Endothelial cell of hepatic sinusoid (primary cell): ENCODE measurements around the gene RMND5B.
"Not testable (repeated sequence)": the region's sequence is repeated elsewhere in the genome, so short reads cannot be mapped to it uniquely, and the experiment has no call there.

Source experiments
- in situ Hi-C: cut with HindIII; loops from 2 replicates; pipeline ENCODE4 v1.10.0; 2017; ENCODE audit warnings: low sequenced_read_pairs

Gene RMND5B

GRCh38 chr5:178130576-178131445, at the start of gene RMND5B:
RMND5B (plus strand) TSS chr5:178131014; CDS start chr5:178138120, 7,106 bp downstream.
- in situ Hi-C loops = no loop called here

- in situ Hi-C loops = no loop called here
These were observed 49.1 kb upstream of the RMND5B start for GRCh38 chr5:178081571-178082243.

GRCh38 chr5:178083922-178084321, 46.9 kb upstream of the RMND5B start:
- in situ Hi-C loops = no loop called here

GRCh38 chr5:178085316-178085715, 45.5 kb upstream of the RMND5B start:
- in situ Hi-C loops = no loop called here

GRCh38 chr5:178086266-178086665, 44.5 kb upstream of the RMND5B start:
- in situ Hi-C loops = no loop called here

- in situ Hi-C loops = not testable (repeated sequence)
These were observed 43.6 kb upstream of the RMND5B start for GRCh38 chr5:178087199-178087598.

GRCh38 chr5:178090856-178091255, 40.0 kb upstream of the RMND5B start:
- in situ Hi-C loops = no loop called here

- in situ Hi-C loops = no loop called here
These were observed 37.7 kb upstream of the RMND5B start for GRCh38 chr5:178093134-178093533.

GRCh38 chr5:178094345-178094744, 36.5 kb upstream of the RMND5B start:
- in situ Hi-C loops = no loop called here

GRCh38 chr5:178098685-178099084, 32.1 kb upstream of the RMND5B start:
- in situ Hi-C loops = no loop called here

GRCh38 chr5:178103612-178104011, 27.2 kb upstream of the RMND5B start:
- in situ Hi-C loops = no loop called here

GRCh38 chr5:178104492-178104891, 26.3 kb upstream of the RMND5B start:
- in situ Hi-C loops = no loop called here

- in situ Hi-C loops = no loop called here
These were observed 24.7 kb upstream of the RMND5B start for GRCh38 chr5:178106086-178106485.

GRCh38 chr5:178106556-178107239, 24.1 kb upstream of the RMND5B start:
- in situ Hi-C loops = no loop called here

- in situ Hi-C loops = no loop called here
These were observed 23.0 kb upstream of the RMND5B start for GRCh38 chr5:178107756-178108310.

- in situ Hi-C loops = no loop called here
These were observed 22.4 kb upstream of the RMND5B start for GRCh38 chr5:178108446-178108845.

GRCh38 chr5:178108966-178109365, 21.8 kb upstream of the RMND5B start:
- in situ Hi-C loops = no loop called here

- in situ Hi-C loops = no loop called here
These were observed 20.3 kb upstream of the RMND5B start for GRCh38 chr5:178110511-178110910.

GRCh38 chr5:178111925-178112324, 18.9 kb upstream of the RMND5B start:
- in situ Hi-C loops = no loop called here

GRCh38 chr5:178112545-178112944, 18.3 kb upstream of the RMND5B start:
- in situ Hi-C loops = no loop called here

- in situ Hi-C loops = no loop called here
These were observed 17.6 kb upstream of the RMND5B start, which contains the start of gene N4BP3 for GRCh38 chr5:178113141-178113787. N4BP3 (plus strand) TSS chr5:178113532; CDS start chr5:178119584, 6,052 bp downstream.
